Vagina (tissue), 2 donors: ENCODE measurements around the gene CACNA1D. TPM values are rescaled to one million over a fixed set of nuclear protein-coding genes. Genes with fewer than 3 reads are reported as not detected.

Source experiments
- DNase-seq, 2 donors: peaks; one replicate each; pipeline ENCODE4 v3.0.0-alpha.2; 2017; ENCODE audit errors: extremely low spot score in 2 of 2
- H3K27ac ChIP-seq: fragments of 200-600 bp; sonication (generic); one replicate; pipeline ENCODE4 v1.5.1; 2019
- H3K27me3 ChIP-seq: fragments of 200-600 bp; sonication (generic); one replicate; pipeline ENCODE4 v1.5.1; 2019
- H3K36me3 ChIP-seq, 2 donors: fragments of 200-600 bp; sonication (generic); one replicate each; pipeline ENCODE4 v1.5.1; 2017 to 2019
- H3K4me1 ChIP-seq: fragments of 200-600 bp; sonication (generic); one replicate; pipeline ENCODE4 v1.5.1; 2019
- H3K4me3 ChIP-seq, 2 donors: fragments of 200-600 bp; sonication (generic); 1 replicate in 1 of 2; 2 replicates in 1 of 2; pipeline ENCODE4 v1.5.1; 2016 to 2019
- H3K9me3 ChIP-seq: fragments of 200-600 bp; sonication (generic); one replicate; pipeline ENCODE4 v1.5.1; 2019
- CTCF ChIP-seq, 3 experiments: fragments of 450-650 bp in 2 of 3; fragments of 200-600 bp in 1 of 3; sonication (generic) in 1 of 3; IDR thresholded peaks; one replicate each; pipeline ENCODE4 v1.5.1; 2017 to 2019; ENCODE audit warnings: antibody characterized with exemption in 3 of 3, mild to moderate bottlenecking in 2 of 3, moderate library complexity in 2 of 3
- POLR2A ChIP-seq, 2 donors: fragments of 450-650 bp; IDR thresholded peaks; one replicate each; pipeline ENCODE4 v1.6.1; 2017; ENCODE audit warnings: antibody characterized with exemption in 2 of 2, mild to moderate bottlenecking in 2 of 2, moderate library complexity in 2 of 2
- POLR2AphosphoS5 ChIP-seq, 2 donors: sonication (generic); formaldehyde crosslinking; IDR thresholded peaks; one replicate each; pipeline ENCODE4 v1.9.0; 2017; ENCODE audit warnings: antibody characterized with exemption in 2 of 2, mild to moderate bottlenecking in 2 of 2, low read depth in 1 of 2; ENCODE audit not compliant: insufficient read depth in 1 of 2
- intact Hi-C: fragments of 100-400 bp; cut with DNase I; formaldehyde crosslinking; loops from one replicate; pipeline ENCODE4 v1.15.1; 2023
- total RNA-seq: library from RNA; depleted of rRNA; stranded (reverse); fragments of >200 nt; gene quantifications from one replicate; pipeline ENCODE4 v1.2.3, GENCODE V29; 2016

CACNA1D gene
- total RNA-seq, 1 donor from 2014 or later = 0.74 TPM

- no peaks in the 10 kb centered on the region for H3K36me3 ChIP-seq
- no peaks in the 10 kb centered on the region for H3K27me3 ChIP-seq
- peak overlapping the region; percentile 60 to 81 for H3K4me3 ChIP-seq
- TF ChIP-seq CTCF (IDR thresholded peaks at IDR 0.05) = no peak
- intact Hi-C loops = no loop called here
- DNase-seq = no peak
- no peaks in the 10 kb centered on the region for H3K9me3 ChIP-seq
- H3K27ac ChIP-seq = peak overlapping the region; percentile 70
- peaks cover 18% of the 10 kb centered on the region for H3K4me1 ChIP-seq
These were observed 351.4 kb downstream of the CACNA1D start for GRCh38 chr3:53845881-53846133.

DNA sequence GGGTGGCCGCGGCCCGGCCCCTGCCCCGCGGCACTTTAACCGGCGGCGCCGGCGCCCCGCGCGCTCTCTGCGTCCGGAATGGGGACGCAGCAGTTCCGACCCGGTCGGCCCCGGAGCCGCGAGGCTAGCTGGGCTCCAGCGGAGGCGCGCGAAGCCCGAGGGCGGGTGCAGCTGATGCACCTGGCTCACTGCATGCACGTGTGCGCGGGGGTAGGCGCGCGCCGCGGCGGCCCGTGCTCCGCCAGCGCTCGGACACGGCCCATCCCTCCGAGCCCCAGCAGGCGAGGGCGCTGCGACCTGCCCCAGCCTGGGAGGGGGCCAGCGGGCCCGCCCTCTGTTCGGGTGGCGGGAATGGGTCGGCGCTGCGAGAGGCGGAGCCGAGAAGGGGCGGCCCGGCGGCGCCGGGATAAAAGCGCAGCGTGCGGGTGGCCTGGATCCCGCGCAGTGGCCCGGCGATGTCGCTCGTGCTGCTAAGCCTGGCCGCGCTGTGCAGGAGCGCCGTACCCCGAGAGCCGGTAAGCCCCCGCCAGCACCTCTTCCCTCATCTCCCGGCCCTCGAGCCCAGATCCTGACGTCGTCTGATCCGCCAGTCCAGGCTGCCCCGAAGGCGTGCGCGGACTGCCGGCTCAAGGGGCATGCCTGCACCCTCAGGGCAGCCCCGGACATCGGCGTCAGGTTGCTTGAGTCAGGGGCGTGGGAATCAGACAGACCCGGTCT, 351.9 kb downstream of the CACNA1D start, which contains the start of the genes CHDH and IL17RB:
Gene CHDH (minus strand): TSS at position 286 of the 717 bp plus-strand sequence. CDS start 22,411 bp downstream, outside the sequence.
Gene IL17RB (plus strand): TSS at position 435 of the 717 bp plus-strand sequence. CDS start 21 bp downstream, at position 456.
- Histone ChIP-seq H3K27me3 (no peaks in the 10 kb centered on the region), H3K9me3 (no peaks in the 10 kb centered on the region), H3K4me3 (peak within 1 kb of the TSS; percentile 60 to 81), H3K4me1 (peaks cover 18% of the 10 kb centered on the region), H3K36me3 (no peaks in the 10 kb centered on the region), H3K27ac (peak within 1 kb of the TSS; percentile 70)
- intact Hi-C loops = no loop called here
- TF ChIP-seq POLR2A (IDR thresholded peaks at IDR 0.05) (no peak), POLR2AphosphoS5 (IDR thresholded peaks at IDR 0.05; ENCODE audit: insufficient read depth in 1 of 2, low read depth in 1 of 2) (peak in 1 of 2 donors; percentile 54), CTCF (IDR thresholded peaks at IDR 0.05) (no peak)
- DNase-seq = no peak

GRCh38 chr3:53846851-53847155, 352.4 kb downstream of the CACNA1D start:
- no peaks in the 10 kb centered on the region for H3K9me3 ChIP-seq
- TF ChIP-seq POLR2A (IDR thresholded peaks at IDR 0.05) (no peak), CTCF (IDR thresholded peaks at IDR 0.05) (no peak)
- peak overlapping the region; percentile 60 to 81 for H3K4me3 ChIP-seq
- intact Hi-C loops = no loop called here
- DNase-seq = no peak
- H3K36me3 ChIP-seq = no peaks in the 10 kb centered on the region
- H3K27me3 ChIP-seq = no peaks in the 10 kb centered on the region
- H3K4me1 ChIP-seq = peaks cover 18% of the 10 kb centered on the region
- no peak overlapping the region for H3K27ac ChIP-seq

DNA sequence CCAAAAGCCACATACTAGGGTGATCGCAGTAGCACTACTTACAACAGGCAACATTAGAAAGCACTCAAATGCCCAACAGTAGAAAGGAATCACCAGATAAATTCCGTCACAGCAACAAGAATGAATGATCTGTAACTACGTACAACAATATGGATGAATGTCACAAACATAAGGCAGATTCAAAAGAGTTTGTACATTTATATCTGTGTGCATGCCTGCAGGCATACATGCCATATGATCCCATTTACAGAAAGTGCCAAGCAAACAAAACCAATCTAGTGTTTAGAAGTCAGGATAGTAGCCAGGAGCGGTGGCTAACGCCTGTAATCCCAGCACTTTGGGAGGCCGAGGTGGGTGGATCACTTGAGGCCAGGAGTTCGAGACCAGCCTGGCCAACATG, 355.5 kb downstream of the CACNA1D start:
- H3K36me3 ChIP-seq = no peaks in the 10 kb centered on the region
- H3K4me1 ChIP-seq = peaks cover 16% of the 10 kb centered on the region
- H3K27ac ChIP-seq = no peak overlapping the region
- H3K4me3 ChIP-seq = no peak overlapping the region
- DNase-seq = no peak
- H3K27me3 ChIP-seq = no peaks in the 10 kb centered on the region
- intact Hi-C loops = no loop called here
- H3K9me3 ChIP-seq = no peaks in the 10 kb centered on the region
- TF ChIP-seq CTCF (IDR thresholded peaks at IDR 0.05) = no peak
- TF ChIP-seq POLR2A (IDR thresholded peaks at IDR 0.05) = no peak
- no peak for TF ChIP-seq POLR2AphosphoS5 (IDR thresholded peaks at IDR 0.05; ENCODE audit: insufficient read depth in 1 of 2, low read depth in 1 of 2)

DNA sequence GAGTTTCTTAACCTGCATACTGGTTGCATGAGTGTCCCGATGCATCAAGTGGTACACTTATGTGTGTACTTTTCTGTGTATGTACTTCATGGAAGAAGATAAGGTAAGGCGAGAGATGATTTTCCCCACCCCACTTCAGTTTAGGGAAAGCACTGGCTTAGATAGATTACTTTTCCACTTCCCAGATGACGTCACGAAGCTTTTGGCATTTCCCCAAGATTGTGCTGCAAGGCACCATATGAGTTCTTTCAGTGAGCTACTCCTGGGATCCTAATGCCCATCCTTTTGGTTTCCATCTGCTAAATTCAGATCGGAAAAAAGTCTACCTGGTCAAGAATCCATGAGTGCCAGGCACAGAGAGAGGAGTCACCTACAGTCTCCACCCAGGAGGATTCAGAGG, 356.5 kb downstream of the CACNA1D start:
- Histone ChIP-seq H3K4me1 (peaks cover 9% of the 10 kb centered on the region), H3K9me3 (no peaks in the 10 kb centered on the region), H3K27ac (no peak overlapping the region), H3K36me3 (no peaks in the 10 kb centered on the region), H3K4me3 (no peak overlapping the region), H3K27me3 (no peaks in the 10 kb centered on the region)
- TF ChIP-seq POLR2A (IDR thresholded peaks at IDR 0.05) (no peak), CTCF (IDR thresholded peaks at IDR 0.05) (no peak), POLR2AphosphoS5 (IDR thresholded peaks at IDR 0.05; ENCODE audit: insufficient read depth in 1 of 2, low read depth in 1 of 2) (no peak)
- DNase-seq = no peak
- intact Hi-C loops = no loop called here
